ENCODE measurements around the gene OCSTAMP. TPM values are rescaled to one million over a fixed set of nuclear protein-coding genes. Genes with fewer than 3 reads are reported as not detected.

The OCSTAMP gene
- total and polyA plus RNA-seq, 10 of the 15 experiments (the other 5 are each of a cell fraction or from before 2014, with no cell fraction given), result 0.09 to 0.46 (median 0.22) TPM; not detected in 2

GRCh38 chr20:46571418-46571817 lies 21.0 kb upstream of the OCSTAMP start:
- no peaks in the 10 kb centered on the region for H3K79me2 ChIP-seq (ENCODE audit: control insufficient read depth, insufficient read depth, low read length)
- TF ChIP-seq SP1 (IDR thresholded peaks at IDR 0.05; ENCODE audit: low read depth, low read length) (no peak), MEF2B (IDR thresholded peaks at IDR 0.05; ENCODE audit: partially characterized antibody, poor library complexity, severe bottlenecking) (no peak), CEBPB (IDR thresholded peaks at IDR 0.05; ENCODE audit: borderline replicate concordance in 1 of 2, low read depth in 2 of 2, low read length in 2 of 2) (no peak), YBX1 (IDR thresholded peaks at IDR 0.05) (no peak)
- FAIRE-seq, result no peak

GRCh38 chr20:46570956-46571355 lies 20.5 kb upstream of the OCSTAMP start:
- WGBS (ENCODE audit: insufficient coverage, insufficient replicate concordance, low lambda C conversion rate, missing lambda C conversion rate), result 46% methylated on average over 5 of the region's 5 CpGs
- POLR2A ChIA-PET, result interaction anchor here (0.6 kb wide), 1 partner anchor 636 kb away, joined by 8 read pairs; no protein-coding TSS in a partner anchor
- no peak for TF ChIP-seq ZNF274 (IDR thresholded peaks at IDR 0.05; ENCODE audit: insufficient read depth, insufficient read length)
- no peak for TF ChIP-seq WRNIP1 (IDR thresholded peaks at IDR 0.05; ENCODE audit: borderline replicate concordance, low read depth, low read length)
- TF ChIP-seq HCFC1 (IDR thresholded peaks at IDR 0.05; ENCODE audit: low read length), result no peak
- TF ChIP-seq IRF5 (IDR thresholded peaks at IDR 0.05; ENCODE audit: borderline replicate concordance), result no peak
- no peak for TF ChIP-seq CTCF (IDR thresholded peaks at IDR 0.05 in 2 of 3, conservative IDR thresholded peaks at IDR 0.05 in 1 of 3; ENCODE audit: control insufficient read depth in 2 of 3, extremely low read depth in 1 of 3, insufficient read depth in 1 of 3, low read depth in 3 of 3, low read length in 3 of 3)
- TF ChIP-seq TCF7 (IDR thresholded peaks at IDR 0.05; ENCODE audit: borderline replicate concordance), result no peak
- TF ChIP-seq FOXK2 (IDR thresholded peaks at IDR 0.05), result no peak
- TF ChIP-seq NKRF (conservative IDR thresholded peaks at IDR 0.05), result no peak
- no peak for TF ChIP-seq POLR2AphosphoS5 (IDR thresholded peaks at IDR 0.05; ENCODE audit: low read length)
- no peak for TF ChIP-seq ZBED1 (IDR thresholded peaks at IDR 0.05; ENCODE audit: borderline replicate concordance)

More at GRCh38 chr20:46571418-46571817, 21.0 kb upstream of the OCSTAMP start:
- no peaks in the 10 kb centered on the region for H3K9me3 ChIP-seq (replicated peaks; ENCODE audit: control insufficient read depth, insufficient read depth, low read length)
- H2AFZ ChIP-seq (ENCODE audit: control insufficient read depth, low read depth, low read length), result no peak overlapping the region
- no peaks in the 10 kb centered on the region for H4K20me1 ChIP-seq (ENCODE audit: control insufficient read depth, insufficient read depth)
- WGBS (ENCODE audit: insufficient coverage, insufficient replicate concordance, low lambda C conversion rate, missing lambda C conversion rate), result 76% methylated on average over 2 of the region's 2 CpGs
- no peak overlapping the region for H3K4me3 ChIP-seq
- H3K9ac ChIP-seq (ENCODE audit: control insufficient read depth, insufficient read depth, low read length), result no peak overlapping the region
- RAD21 ChIA-PET (ENCODE audit: unreplicated experiment), result no interaction called here
- H3K4me1 ChIP-seq (ENCODE audit: control insufficient read depth, insufficient read depth, low read length), result no peaks in the 10 kb centered on the region
- H3K27me3 ChIP-seq (replicated peaks in 1 of 2; ENCODE audit: control insufficient read depth in 2 of 2, insufficient read depth in 2 of 2, low read length in 1 of 2), result no peaks in the 10 kb centered on the region
- no peak overlapping the region for H3K4me2 ChIP-seq (ENCODE audit: control insufficient read depth, insufficient read depth)
- no peak overlapping the region for H3K27ac ChIP-seq (ENCODE audit: control insufficient read depth, insufficient read depth)
- SMC1A ChIA-PET (ENCODE audit: uncharacterized antibody, unreplicated experiment), result no interaction called here
- intact Hi-C loops (cut with micrococcal nuclease; ENCODE audit: unreplicated experiment) (no loop called here), in situ Hi-C loops (cut with MboI) (no loop called here)
- no peaks in the 10 kb centered on the region for H3K36me3 ChIP-seq (ENCODE audit: control insufficient read depth in 2 of 2, insufficient read depth in 2 of 2, low read length in 1 of 2)
- DNase-seq (ENCODE audit: low read depth, low spot score) (no peak), ATAC-seq (no peak)
- CTCF ChIA-PET, result no interaction called here
- POLR2A ChIA-PET, result interaction anchor here (0.6 kb wide), 1 partner anchor 636 kb away, joined by 8 read pairs; no protein-coding TSS in a partner anchor
- BruUV-seq (replicated peaks), result no TSS peak

More at GRCh38 chr20:46570956-46571355, 20.5 kb upstream of the OCSTAMP start:
- Histone ChIP-seq H3K9me3 (replicated peaks; ENCODE audit: control insufficient read depth, insufficient read depth, low read length) (no peaks in the 10 kb centered on the region), H4K20me1 (ENCODE audit: control insufficient read depth, insufficient read depth) (no peaks in the 10 kb centered on the region), H3K36me3 (ENCODE audit: control insufficient read depth in 2 of 2, insufficient read depth in 2 of 2, low read length in 1 of 2) (no peaks in the 10 kb centered on the region), H3K9ac (ENCODE audit: control insufficient read depth, insufficient read depth, low read length) (no peak overlapping the region), H3K4me2 (ENCODE audit: control insufficient read depth, insufficient read depth) (no peak overlapping the region), H3K79me2 (ENCODE audit: control insufficient read depth, insufficient read depth, low read length) (no peaks in the 10 kb centered on the region), H2AFZ (ENCODE audit: control insufficient read depth, low read depth, low read length) (no peak overlapping the region), H3K27me3 (replicated peaks in 1 of 2; ENCODE audit: control insufficient read depth in 2 of 2, insufficient read depth in 2 of 2, low read length in 1 of 2) (no peaks in the 10 kb centered on the region), H3K27ac (ENCODE audit: control insufficient read depth, insufficient read depth) (no peak overlapping the region), H3K4me1 (ENCODE audit: control insufficient read depth, insufficient read depth, low read length) (no peaks in the 10 kb centered on the region), H3K4me3 (no peak overlapping the region)
- intact Hi-C loops (cut with micrococcal nuclease; ENCODE audit: unreplicated experiment) (no loop called here), in situ Hi-C loops (cut with MboI) (no loop called here)
- ATAC-seq (no peak), FAIRE-seq (no peak), DNase-seq (ENCODE audit: low read depth, low spot score) (no peak)
- RAD21 ChIA-PET (ENCODE audit: unreplicated experiment), result no interaction called here
- BruUV-seq (replicated peaks), result no TSS peak
- SMC1A ChIA-PET (ENCODE audit: uncharacterized antibody, unreplicated experiment), result no interaction called here
- CTCF ChIA-PET, result no interaction called here
